Mucosa of stomach (tissue), 1 donor: ENCODE measurements around the gene STXBP5L.
"Not testable (repeated sequence)": the region's sequence is repeated elsewhere in the genome, so short reads cannot be mapped to it uniquely, and the experiment has no call there.

Source experiments
- H3K27me3 ChIP-seq: one replicate; pipeline ENCODE4 v1.7.0; 2013; ENCODE audit warnings: mild to moderate bottlenecking, low read length; ENCODE audit not compliant: control insufficient read depth, insufficient read depth
- H3K36me3 ChIP-seq: one replicate; pipeline ENCODE4 v1.7.0; 2013; ENCODE audit warnings: low read length; ENCODE audit not compliant: control insufficient read depth, insufficient read depth
- H3K4me1 ChIP-seq: one replicate; pipeline ENCODE4 v1.7.0; 2013; ENCODE audit warnings: mild to moderate bottlenecking, low read length; ENCODE audit not compliant: control insufficient read depth, insufficient read depth
- H3K4me3 ChIP-seq: one replicate; pipeline ENCODE4 v1.7.0; 2013; ENCODE audit warnings: low read length
- H3K9ac ChIP-seq: one replicate; pipeline ENCODE4 v1.7.0; 2013; ENCODE audit warnings: mild to moderate bottlenecking, low read length, moderate library complexity
- H3K9me3 ChIP-seq: one replicate; pipeline ENCODE4 v1.7.0; 2013; ENCODE audit warnings: mild to moderate bottlenecking, low read length, moderate library complexity; ENCODE audit not compliant: control insufficient read depth
- donor health status: Pancreatic carcinoma.

STXBP5L gene

DNA sequence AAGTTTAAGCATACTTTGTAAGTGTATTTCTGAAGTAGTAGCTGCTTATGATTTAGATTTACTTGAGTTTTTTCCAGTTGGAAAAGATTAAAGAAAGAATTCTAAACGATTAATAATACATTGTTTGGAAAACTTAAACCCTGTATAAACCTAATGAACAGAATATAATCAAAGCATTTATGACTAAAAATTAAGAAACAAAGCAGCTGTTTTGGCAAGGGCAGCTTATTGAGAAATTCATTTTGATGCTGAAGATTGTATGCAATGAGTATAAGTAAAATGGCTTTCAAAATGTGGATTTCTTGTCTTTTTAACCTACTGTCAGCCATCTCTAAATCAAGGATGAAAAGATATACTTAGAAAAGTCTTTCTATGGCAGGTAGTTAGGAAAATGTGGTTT lies 497.6 kb downstream of the STXBP5L start:
- Histone ChIP-seq H3K4me3 (no peak overlapping the region), H3K36me3 (no peaks in the 10 kb centered on the region), H3K9me3 (no peaks in the 10 kb centered on the region), H3K9ac (no peak overlapping the region), H3K4me1 (no peaks in the 10 kb centered on the region), H3K27me3 (no peaks in the 10 kb centered on the region)

DNA sequence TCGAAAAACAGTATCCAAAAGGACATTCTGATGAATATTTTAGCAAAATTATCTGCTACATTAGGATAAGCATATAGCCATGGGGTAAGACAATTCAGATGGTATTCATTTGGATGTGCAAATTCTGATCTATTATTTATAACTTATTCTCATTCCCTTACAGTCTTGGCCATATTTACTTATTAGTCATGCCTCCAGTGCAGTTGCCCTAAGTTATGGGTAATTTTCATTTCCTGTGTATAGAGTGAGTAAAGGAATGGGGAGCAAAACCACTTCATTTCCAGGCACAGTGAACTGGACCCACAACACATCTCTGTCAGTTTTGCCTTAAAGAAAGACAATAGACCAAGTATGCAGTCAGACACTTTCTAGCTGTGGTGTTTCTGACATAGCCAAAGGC lies 503.5 kb downstream of the STXBP5L start:
- Histone ChIP-seq H3K36me3 (no peaks in the 10 kb centered on the region), H3K27me3 (no peaks in the 10 kb centered on the region), H3K9me3 (no peaks in the 10 kb centered on the region), H3K4me3 (no peak overlapping the region), H3K9ac (no peak overlapping the region), H3K4me1 (no peaks in the 10 kb centered on the region)

GRCh38 chr3:121414924-121415323 lies 506.9 kb downstream of the STXBP5L start:
- Histone ChIP-seq H3K9me3 (no peaks in the 10 kb centered on the region), H3K27me3 (no peaks in the 10 kb centered on the region), H3K4me3 (no peak overlapping the region), H3K36me3 (no peaks in the 10 kb centered on the region), H3K9ac (no peak overlapping the region), H3K4me1 (no peaks in the 10 kb centered on the region)

- H3K4me1 ChIP-seq: no peaks in the 10 kb centered on the region
- no peak overlapping the region for H3K4me3 ChIP-seq
- no peaks in the 10 kb centered on the region for H3K27me3 ChIP-seq
- no peak overlapping the region for H3K9ac ChIP-seq
- no peaks in the 10 kb centered on the region for H3K9me3 ChIP-seq
- H3K36me3 ChIP-seq: no peaks in the 10 kb centered on the region
Measured at GRCh38 chr3:121418182-121418581, 510.2 kb downstream of the STXBP5L start.

GRCh38 chr3:121424549-121424948 lies 516.5 kb downstream of the STXBP5L start:
- H3K9ac ChIP-seq: no peak overlapping the region
- no peaks in the 10 kb centered on the region for H3K27me3 ChIP-seq
- H3K36me3 ChIP-seq: no peaks in the 10 kb centered on the region
- no peaks in the 10 kb centered on the region for H3K9me3 ChIP-seq
- H3K4me1 ChIP-seq: no peaks in the 10 kb centered on the region
- H3K4me3 ChIP-seq: no peak overlapping the region

- H3K4me1 ChIP-seq: no peaks in the 10 kb centered on the region
- no peak overlapping the region for H3K9ac ChIP-seq
- H3K36me3 ChIP-seq: no peaks in the 10 kb centered on the region
- H3K9me3 ChIP-seq: no peaks in the 10 kb centered on the region
- H3K27me3 ChIP-seq: no peaks in the 10 kb centered on the region
- H3K4me3 ChIP-seq: no peak overlapping the region
Measured at GRCh38 chr3:121430664-121431215, 522.7 kb downstream of the STXBP5L start.

DNA sequence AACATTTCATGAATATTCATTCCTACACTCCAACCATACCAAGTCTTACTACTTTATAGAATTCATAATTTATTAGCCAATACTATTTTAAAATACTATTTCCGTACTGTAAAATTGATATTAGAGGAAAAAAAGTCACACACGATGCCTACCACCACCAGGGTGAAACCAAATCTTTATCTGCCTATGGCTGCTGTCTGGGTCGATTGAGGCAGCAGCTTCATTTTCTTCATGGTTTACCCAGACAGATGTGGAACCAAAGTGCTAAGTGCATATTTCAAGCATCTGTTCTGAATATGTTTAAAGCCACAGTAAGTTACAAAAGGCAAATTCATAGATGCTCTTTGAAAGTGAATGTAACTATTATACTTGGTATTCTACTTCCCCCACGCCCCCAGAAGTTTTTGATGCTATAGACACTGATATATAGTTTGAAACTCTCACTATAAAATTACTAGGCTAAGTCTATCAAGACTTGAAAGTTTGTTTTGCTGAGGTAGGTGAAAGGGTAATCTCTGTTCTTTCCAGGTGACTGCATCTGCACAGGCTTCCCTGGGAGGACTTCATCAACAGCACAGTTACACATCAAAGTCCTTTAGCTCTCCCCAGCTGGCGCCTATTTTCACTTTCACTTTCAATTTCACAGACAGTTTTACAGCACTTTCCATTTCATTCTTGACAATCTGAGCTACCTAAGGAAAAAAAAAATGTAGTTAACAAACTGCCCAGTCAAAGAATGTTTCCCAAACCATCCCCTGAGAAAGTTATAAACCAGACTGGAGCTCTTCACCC lies 523.9 kb downstream of the STXBP5L start:
- Histone ChIP-seq H3K4me1 (no peaks in the 10 kb centered on the region), H3K9me3 (no peaks in the 10 kb centered on the region), H3K4me3 (no peak overlapping the region), H3K36me3 (no peaks in the 10 kb centered on the region), H3K27me3 (no peaks in the 10 kb centered on the region), H3K9ac (no peak overlapping the region)

DNA sequence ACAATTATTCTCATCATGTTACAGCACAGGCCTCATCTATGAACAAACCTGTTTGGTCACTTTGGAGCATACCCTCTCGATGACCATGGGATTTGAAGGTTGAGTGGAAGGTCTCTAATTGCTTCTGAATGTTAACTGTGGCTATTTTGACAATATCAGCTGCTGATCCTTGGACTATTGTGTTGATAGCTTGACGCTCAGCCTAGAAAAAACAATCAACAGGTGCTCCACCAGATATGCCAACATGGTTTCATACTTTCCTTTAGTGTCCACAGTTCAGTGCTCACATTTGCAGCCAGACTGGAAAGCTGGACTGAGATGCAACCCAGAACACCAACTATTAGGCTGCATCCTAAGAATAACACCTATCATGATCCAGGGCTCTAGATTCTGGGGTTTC lies 528.1 kb downstream of the STXBP5L start:
- Histone ChIP-seq H3K9ac (no peak overlapping the region), H3K9me3 (no peaks in the 10 kb centered on the region), H3K36me3 (no peaks in the 10 kb centered on the region), H3K27me3 (no peaks in the 10 kb centered on the region), H3K4me1 (no peaks in the 10 kb centered on the region), H3K4me3 (no peak overlapping the region)

- H3K9me3 ChIP-seq: no peaks in the 10 kb centered on the region
- no peak overlapping the region for H3K4me3 ChIP-seq
- H3K36me3 ChIP-seq: no peaks in the 10 kb centered on the region
- H3K9ac ChIP-seq: no peak overlapping the region
- no peaks in the 10 kb centered on the region for H3K4me1 ChIP-seq
- no peaks in the 10 kb centered on the region for H3K27me3 ChIP-seq
Measured at GRCh38 chr3:121436641-121437040, 528.6 kb downstream of the STXBP5L start.

GRCh38 chr3:121443456-121443855 lies 535.5 kb downstream of the STXBP5L start:
- no peaks in the 10 kb centered on the region for H3K9me3 ChIP-seq
- no peaks in the 10 kb centered on the region for H3K27me3 ChIP-seq

GRCh38 chr3:121451752-121452151 lies 543.7 kb downstream of the STXBP5L start:
- H3K9me3 ChIP-seq, H3K36me3 ChIP-seq: not testable (repeated sequence)

More at GRCh38 chr3:121443456-121443855, 535.5 kb downstream of the STXBP5L start:
- H3K4me1 ChIP-seq: no peaks in the 10 kb centered on the region
- no peak overlapping the region for H3K4me3 ChIP-seq
- no peaks in the 10 kb centered on the region for H3K36me3 ChIP-seq
- no peak overlapping the region for H3K9ac ChIP-seq

DNA sequence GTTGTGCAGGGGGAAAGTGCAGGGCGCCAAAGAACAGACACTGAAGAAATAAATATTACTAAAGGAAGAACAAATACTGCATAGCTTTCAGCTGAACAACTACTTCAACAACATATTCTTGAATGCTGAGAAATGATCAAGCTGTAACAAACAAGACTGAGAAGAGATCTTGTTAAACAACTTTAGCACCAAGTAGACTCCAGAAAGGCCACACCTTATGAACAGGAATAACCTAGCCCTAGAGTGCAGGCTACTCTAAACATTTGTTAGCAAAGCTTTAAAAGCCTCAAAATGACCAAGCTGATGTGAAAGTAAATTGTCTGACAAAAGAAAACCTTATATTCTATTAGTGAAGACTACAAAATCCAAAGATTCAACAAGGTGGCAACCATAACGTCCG lies 554.6 kb downstream of the STXBP5L start:
- Histone ChIP-seq H3K9me3 (no peaks in the 10 kb centered on the region), H3K36me3 (no peaks in the 10 kb centered on the region), H3K4me1 (no peaks in the 10 kb centered on the region), H3K27me3 (no peaks in the 10 kb centered on the region), H3K9ac (no peak overlapping the region), H3K4me3 (no peak overlapping the region)

More at GRCh38 chr3:121451752-121452151, 543.7 kb downstream of the STXBP5L start:
- not testable (repeated sequence) for H3K4me1 ChIP-seq, H3K9ac ChIP-seq, H3K4me3 ChIP-seq, H3K27me3 ChIP-seq
